Measurements from ENCODE around the gene KIZ. TPM values are rescaled to one million over a fixed set of nuclear protein-coding genes. Genes with fewer than 3 reads are reported as not detected.
A peak's percentile ranks its signal among the peaks of the same experiment; 100 is the strongest.

KIZ gene
- total and polyA plus RNA-seq, 2 experiments from 2014 or later: 13.5 to 15.4 TPM

DNA sequence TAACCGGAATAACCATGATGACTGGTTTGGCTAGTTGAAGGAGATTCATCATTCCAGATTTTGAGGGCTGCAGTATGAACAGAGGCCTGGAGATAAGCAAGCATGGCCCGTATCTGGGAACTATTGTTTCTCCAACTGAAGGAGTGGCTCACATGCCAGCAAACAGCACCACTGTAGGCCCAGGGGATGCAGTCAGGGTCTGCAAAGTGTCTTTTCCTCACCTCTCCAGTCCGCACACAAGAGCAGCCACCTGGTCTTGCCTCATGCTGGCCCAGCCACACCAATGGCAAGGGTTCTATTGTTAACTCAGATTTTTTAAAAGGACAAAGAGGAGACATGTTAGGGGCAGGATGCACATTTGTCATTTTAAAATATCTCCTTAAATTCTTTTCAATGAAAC is 55.1 kb downstream of the KIZ start:
- Histone ChIP-seq H3K9me2 (replicated peaks; ENCODE audit: insufficient read depth) (no peaks in the 10 kb centered on the region), H3K36me3 (replicated peaks; ENCODE audit: insufficient read depth, low read depth) (no peaks in the 10 kb centered on the region), H3K9me3 (ENCODE audit: low read depth) (peaks cover 6% of the 10 kb centered on the region), H3K4me3 (no peak overlapping the region), H3K27ac (no peak overlapping the region), H3K27me3 (no peaks in the 10 kb centered on the region), H2AFZ (no peak overlapping the region), H3K79me2 (no peaks in the 10 kb centered on the region), H4K20me1 (ENCODE audit: insufficient read depth, poor library complexity, severe bottlenecking) (no peaks in the 10 kb centered on the region), H3K4me2 (no peak overlapping the region), H3K4me1 (ENCODE audit: insufficient read depth) (no peaks in the 10 kb centered on the region)
- 84% methylated on average over 3 of the region's 3 CpGs for WGBS (ENCODE audit: low lambda C conversion rate, missing lambda C conversion rate)
- no peak for TF ChIP-seq EZH2 (IDR thresholded peaks at IDR 0.05; ENCODE audit: borderline replicate concordance)
- TF ChIP-seq, protein P1, sequence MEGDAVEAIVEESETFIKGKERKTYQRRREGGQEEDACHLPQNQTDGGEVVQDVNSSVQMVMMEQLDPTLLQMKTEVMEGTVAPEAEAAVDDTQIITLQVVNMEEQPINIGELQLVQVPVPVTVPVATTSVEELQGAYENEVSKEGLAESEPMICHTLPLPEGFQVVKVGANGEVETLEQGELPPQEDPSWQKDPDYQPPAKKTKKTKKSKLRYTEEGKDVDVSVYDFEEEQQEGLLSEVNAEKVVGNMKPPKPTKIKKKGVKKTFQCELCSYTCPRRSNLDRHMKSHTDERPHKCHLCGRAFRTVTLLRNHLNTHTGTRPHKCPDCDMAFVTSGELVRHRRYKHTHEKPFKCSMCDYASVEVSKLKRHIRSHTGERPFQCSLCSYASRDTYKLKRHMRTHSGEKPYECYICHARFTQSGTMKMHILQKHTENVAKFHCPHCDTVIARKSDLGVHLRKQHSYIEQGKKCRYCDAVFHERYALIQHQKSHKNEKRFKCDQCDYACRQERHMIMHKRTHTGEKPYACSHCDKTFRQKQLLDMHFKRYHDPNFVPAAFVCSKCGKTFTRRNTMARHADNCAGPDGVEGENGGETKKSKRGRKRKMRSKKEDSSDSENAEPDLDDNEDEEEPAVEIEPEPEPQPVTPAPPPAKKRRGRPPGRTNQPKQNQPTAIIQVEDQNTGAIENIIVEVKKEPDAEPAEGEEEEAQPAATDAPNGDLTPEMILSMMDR (IDR thresholded peaks at IDR 0.05; ENCODE audit: poor library complexity): no peak
- no peak for TF ChIP-seq EZH2phosphoT487 (IDR thresholded peaks at IDR 0.05; ENCODE audit: low read depth, severe bottlenecking, unreplicated experiment)
- no peak for DNase-seq (ENCODE audit: low spot score)

DNA sequence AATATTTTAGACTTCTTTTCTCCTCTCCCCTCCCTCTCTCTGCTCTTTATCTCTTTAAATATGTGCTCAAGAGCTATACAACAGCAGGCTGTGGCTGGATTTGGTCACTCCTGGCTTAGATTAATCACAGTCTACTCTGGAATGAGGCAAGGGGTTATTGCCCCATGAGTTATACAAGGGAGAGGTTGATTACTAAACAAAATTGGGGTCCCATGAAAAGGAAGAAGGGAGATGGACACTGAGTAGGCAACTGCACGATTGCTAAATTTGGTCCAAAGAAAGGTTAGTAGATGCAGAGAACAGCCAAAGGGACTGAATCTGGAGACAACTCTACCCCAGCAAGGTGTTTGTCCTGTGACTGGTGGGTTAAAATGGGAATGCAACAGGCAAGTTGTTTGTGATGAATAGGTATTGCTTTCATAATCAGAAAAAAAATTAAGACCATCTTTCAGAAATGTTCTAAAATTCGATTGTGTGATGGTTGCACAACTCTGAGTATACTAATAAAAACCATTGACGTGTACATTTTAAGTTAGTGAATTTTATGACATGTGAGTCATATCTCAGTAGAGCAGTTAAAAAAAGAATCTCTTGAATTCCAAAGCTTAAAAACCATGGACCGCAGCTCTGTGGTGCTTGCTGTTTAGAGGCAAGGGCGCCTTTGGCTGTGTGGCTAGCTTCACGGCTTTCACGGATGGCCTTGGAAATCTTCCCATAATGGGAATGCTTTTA is 57.1 kb downstream of the KIZ start:
- Histone ChIP-seq H3K9me3 (ENCODE audit: low read depth) (no peaks in the 10 kb centered on the region), H4K20me1 (ENCODE audit: insufficient read depth, poor library complexity, severe bottlenecking) (no peaks in the 10 kb centered on the region), H3K79me2 (no peaks in the 10 kb centered on the region), H3K27ac (peak overlapping the region; percentile 60), H3K27me3 (no peaks in the 10 kb centered on the region), H3K36me3 (replicated peaks; ENCODE audit: insufficient read depth, low read depth) (no peaks in the 10 kb centered on the region), H3K4me2 (peak overlapping the region; percentile 24), H3K4me1 (ENCODE audit: insufficient read depth) (no peaks in the 10 kb centered on the region), H3K9me2 (replicated peaks; ENCODE audit: insufficient read depth) (no peaks in the 10 kb centered on the region), H2AFZ (no peak overlapping the region), H3K4me3 (no peak overlapping the region)
- DNase-seq (ENCODE audit: low spot score): peak; percentile 46
- no peak for TF ChIP-seq EZH2 (IDR thresholded peaks at IDR 0.05; ENCODE audit: borderline replicate concordance)
- TF ChIP-seq, protein P1 (IDR thresholded peaks at IDR 0.05; ENCODE audit: poor library complexity): no peak
- no peak for TF ChIP-seq EZH2phosphoT487 (IDR thresholded peaks at IDR 0.05; ENCODE audit: low read depth, severe bottlenecking, unreplicated experiment)
- WGBS (ENCODE audit: low lambda C conversion rate, missing lambda C conversion rate): 61% methylated on average over 7 of the region's 7 CpGs

DNA sequence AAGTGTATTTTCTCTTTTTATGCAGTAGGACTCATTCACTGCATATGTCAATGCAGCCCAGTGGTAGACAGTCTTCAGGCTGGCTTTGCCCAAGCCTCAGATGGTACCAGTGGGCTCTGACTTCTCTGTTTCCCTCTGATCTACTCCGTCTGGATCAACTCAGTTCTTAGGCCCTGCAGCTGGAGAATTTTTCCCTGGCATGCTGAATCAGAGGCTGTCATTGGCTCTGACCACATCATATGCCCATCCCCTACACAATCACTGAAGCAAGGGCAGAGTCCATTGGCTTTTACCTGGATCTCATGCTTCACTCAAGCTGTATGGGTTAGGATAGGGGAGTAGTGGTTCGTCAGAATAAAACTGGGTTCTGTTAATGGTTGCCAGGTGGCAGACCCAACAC is 57.8 kb downstream of the KIZ start:
- Histone ChIP-seq H3K4me3 (no peak overlapping the region), H3K27ac (peak overlapping the region; percentile 36), H3K36me3 (replicated peaks; ENCODE audit: insufficient read depth, low read depth) (no peaks in the 10 kb centered on the region), H4K20me1 (ENCODE audit: insufficient read depth, poor library complexity, severe bottlenecking) (no peaks in the 10 kb centered on the region), H3K4me2 (peak overlapping the region; percentile 24), H3K9me3 (ENCODE audit: low read depth) (no peaks in the 10 kb centered on the region), H2AFZ (no peak overlapping the region), H3K4me1 (ENCODE audit: insufficient read depth) (no peaks in the 10 kb centered on the region), H3K27me3 (no peaks in the 10 kb centered on the region), H3K79me2 (no peaks in the 10 kb centered on the region), H3K9me2 (replicated peaks; ENCODE audit: insufficient read depth) (no peaks in the 10 kb centered on the region)
- peak; percentile 37 for DNase-seq (ENCODE audit: low spot score)
- TF ChIP-seq, protein P1 (IDR thresholded peaks at IDR 0.05; ENCODE audit: poor library complexity): no peak
- TF ChIP-seq EZH2 (IDR thresholded peaks at IDR 0.05; ENCODE audit: borderline replicate concordance) (no peak), EZH2phosphoT487 (IDR thresholded peaks at IDR 0.05; ENCODE audit: low read depth, severe bottlenecking, unreplicated experiment) (no peak)
- 87% methylated on average over 2 of the region's 2 CpGs for WGBS (ENCODE audit: low lambda C conversion rate, missing lambda C conversion rate)
